ENCODE results near the gene YTHDC2. TPM values are rescaled to one million over a fixed set of nuclear protein-coding genes. Genes with fewer than 3 reads are reported as not detected.

The YTHDC2 gene
- polyA plus RNA-seq, 1 donor (not counting 4 experiments of a cell fraction or from before 2014, with no cell fraction given), result 15.2 TPM

DNA sequence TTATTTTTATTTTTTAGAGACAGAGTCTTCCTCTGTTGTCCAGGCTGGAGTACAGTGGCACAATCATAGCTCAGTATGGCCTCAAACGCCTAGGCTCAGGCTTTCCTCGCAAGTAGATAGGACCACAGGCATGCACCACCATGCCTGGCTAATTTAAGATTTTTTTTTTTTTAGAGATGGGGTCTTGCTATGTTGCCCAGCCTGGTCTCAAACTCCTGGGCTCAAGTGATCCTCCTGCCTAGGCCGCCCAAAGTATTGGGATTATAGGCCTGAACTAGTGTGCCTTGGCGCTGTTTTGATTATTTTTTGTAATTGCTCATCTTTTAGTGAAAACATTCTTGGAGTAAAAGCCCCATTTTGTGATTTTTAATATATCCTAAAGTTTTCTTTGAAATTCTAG is 5.4 kb downstream of the YTHDC2 start:
- H3K79me2 ChIP-seq (ENCODE audit: control insufficient read depth, insufficient read depth, low read length), result peaks cover 41% of the 10 kb centered on the region
- DNase-seq (ENCODE audit: low read depth, low spot score) (no peak), FAIRE-seq (no peak)
- no peaks in the 10 kb centered on the region for H3K9me1 ChIP-seq (ENCODE audit: control insufficient read depth, extremely low read depth, insufficient read depth, low read length)
- peaks cover 3% of the 10 kb centered on the region for H3K4me1 ChIP-seq (ENCODE audit: control insufficient read depth, extremely low read depth, insufficient read depth, low read length)
- dilution Hi-C loops (cut with MboI; ENCODE audit: extremely low pct_ligation_motif_present, low sequenced_read_pairs), result no loop called here
- H3K4me2 ChIP-seq (ENCODE audit: control insufficient read depth, extremely low read depth, insufficient read depth, low read depth, low read length), result no peak overlapping the region
- H3K27me3 ChIP-seq (ENCODE audit: control insufficient read depth, extremely low read depth, insufficient read depth, low read length), result no peaks in the 10 kb centered on the region
- no peaks in the 10 kb centered on the region for H3K9me3 ChIP-seq (ENCODE audit: control insufficient read depth, low read depth, low read length)
- TF ChIP-seq, protein P1, sequence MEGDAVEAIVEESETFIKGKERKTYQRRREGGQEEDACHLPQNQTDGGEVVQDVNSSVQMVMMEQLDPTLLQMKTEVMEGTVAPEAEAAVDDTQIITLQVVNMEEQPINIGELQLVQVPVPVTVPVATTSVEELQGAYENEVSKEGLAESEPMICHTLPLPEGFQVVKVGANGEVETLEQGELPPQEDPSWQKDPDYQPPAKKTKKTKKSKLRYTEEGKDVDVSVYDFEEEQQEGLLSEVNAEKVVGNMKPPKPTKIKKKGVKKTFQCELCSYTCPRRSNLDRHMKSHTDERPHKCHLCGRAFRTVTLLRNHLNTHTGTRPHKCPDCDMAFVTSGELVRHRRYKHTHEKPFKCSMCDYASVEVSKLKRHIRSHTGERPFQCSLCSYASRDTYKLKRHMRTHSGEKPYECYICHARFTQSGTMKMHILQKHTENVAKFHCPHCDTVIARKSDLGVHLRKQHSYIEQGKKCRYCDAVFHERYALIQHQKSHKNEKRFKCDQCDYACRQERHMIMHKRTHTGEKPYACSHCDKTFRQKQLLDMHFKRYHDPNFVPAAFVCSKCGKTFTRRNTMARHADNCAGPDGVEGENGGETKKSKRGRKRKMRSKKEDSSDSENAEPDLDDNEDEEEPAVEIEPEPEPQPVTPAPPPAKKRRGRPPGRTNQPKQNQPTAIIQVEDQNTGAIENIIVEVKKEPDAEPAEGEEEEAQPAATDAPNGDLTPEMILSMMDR (optimal IDR thresholded peaks at IDR 0.05 in 1 of 3, IDR thresholded peaks at IDR 0.05 in 1 of 3, conservative IDR thresholded peaks at IDR 0.05 in 1 of 3; ENCODE audit: extremely low read depth in 1 of 3, insufficient read depth in 2 of 3, low read length in 3 of 3), result no peak
- no peak for TF ChIP-seq EZH2 (IDR thresholded peaks at IDR 0.05; ENCODE audit: low read length)
- no peak overlapping the region for H2AFZ ChIP-seq (ENCODE audit: control insufficient read depth, low read length)
- no peak overlapping the region for H3K9ac ChIP-seq (ENCODE audit: control insufficient read depth, extremely low read depth, insufficient read depth, low read length)
- H4K20me1 ChIP-seq (ENCODE audit: control insufficient read depth, extremely low read depth, insufficient read depth, low read length), result no peaks in the 10 kb centered on the region
- H3K4me3 ChIP-seq (ENCODE audit: control insufficient read depth in 2 of 3, extremely low read depth in 1 of 3, insufficient read depth in 2 of 3, low read depth in 1 of 3, low read length in 3 of 3), result no peak overlapping the region
- H3K36me3 ChIP-seq (ENCODE audit: control insufficient read depth in 2 of 2, extremely low read depth in 1 of 2, insufficient read depth in 2 of 2, low read length in 2 of 2), result peaks cover 0 to 2% of the 10 kb centered on the region in 2 experiments
- H3K27ac ChIP-seq (ENCODE audit: control insufficient read depth, insufficient read depth, low read length), result no peak overlapping the region

DNA sequence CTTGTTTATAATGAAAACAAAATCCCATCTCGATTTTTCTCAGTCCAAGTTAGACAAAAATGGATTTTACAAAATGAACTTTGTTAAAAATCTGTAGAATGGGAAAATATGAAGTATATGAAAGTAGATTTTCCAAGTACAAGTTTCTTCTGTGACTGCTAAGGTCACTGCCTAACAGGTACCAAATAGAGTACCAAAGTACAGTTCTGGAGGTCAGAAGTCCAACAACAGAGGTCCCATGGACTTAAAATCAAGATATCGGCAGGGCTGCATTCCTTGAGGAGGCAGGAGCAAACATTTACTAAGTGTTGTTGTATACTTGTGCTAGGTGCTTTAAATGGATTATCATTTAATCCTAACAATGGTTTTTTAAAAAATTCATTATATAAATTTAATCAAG is 5.9 kb downstream of the YTHDC2 start:
- Histone ChIP-seq H4K20me1 (ENCODE audit: control insufficient read depth, extremely low read depth, insufficient read depth, low read length) (no peaks in the 10 kb centered on the region), H3K4me2 (ENCODE audit: control insufficient read depth, extremely low read depth, insufficient read depth, low read depth, low read length) (no peak overlapping the region), H3K27me3 (ENCODE audit: control insufficient read depth, extremely low read depth, insufficient read depth, low read length) (no peaks in the 10 kb centered on the region), H3K4me3 (ENCODE audit: control insufficient read depth in 2 of 3, extremely low read depth in 1 of 3, insufficient read depth in 2 of 3, low read depth in 1 of 3, low read length in 3 of 3) (no peak overlapping the region), H3K4me1 (ENCODE audit: control insufficient read depth, extremely low read depth, insufficient read depth, low read length) (peaks cover 2% of the 10 kb centered on the region), H3K27ac (ENCODE audit: control insufficient read depth, insufficient read depth, low read length) (no peak overlapping the region), H3K36me3 (ENCODE audit: control insufficient read depth in 2 of 2, extremely low read depth in 1 of 2, insufficient read depth in 2 of 2, low read length in 2 of 2) (peaks cover 0 to 2% of the 10 kb centered on the region in 2 experiments), H2AFZ (ENCODE audit: control insufficient read depth, low read length) (no peak overlapping the region), H3K9ac (ENCODE audit: control insufficient read depth, extremely low read depth, insufficient read depth, low read length) (no peak overlapping the region), H3K9me3 (ENCODE audit: control insufficient read depth, low read depth, low read length) (no peaks in the 10 kb centered on the region), H3K79me2 (ENCODE audit: control insufficient read depth, insufficient read depth, low read length) (peaks cover 39% of the 10 kb centered on the region), H3K9me1 (ENCODE audit: control insufficient read depth, extremely low read depth, insufficient read depth, low read length) (no peaks in the 10 kb centered on the region)
- FAIRE-seq (no peak), DNase-seq (ENCODE audit: low read depth, low spot score) (no peak)
- dilution Hi-C loops (cut with MboI; ENCODE audit: extremely low pct_ligation_motif_present, low sequenced_read_pairs), result no loop called here
- no peak for TF ChIP-seq EZH2 (IDR thresholded peaks at IDR 0.05; ENCODE audit: low read length)
- TF ChIP-seq, protein P1 (optimal IDR thresholded peaks at IDR 0.05 in 1 of 3, IDR thresholded peaks at IDR 0.05 in 1 of 3, conservative IDR thresholded peaks at IDR 0.05 in 1 of 3; ENCODE audit: extremely low read depth in 1 of 3, insufficient read depth in 2 of 3, low read length in 3 of 3), result no peak

All from keratinocyte (primary cell).